HTR-8/SVneo (cell line): ENCODE data around the gene GABRR2.
A peak's percentile ranks its signal among the peaks of the same experiment; 100 is the strongest.
"Not testable (repeated sequence)": the region's sequence is repeated elsewhere in the genome, so short reads cannot be mapped to it uniquely, and the experiment has no call there.

Experiments used
- DNase-seq: peaks from one replicate; pipeline ENCODE4 v3.0.0; 2011; ENCODE audit warnings: low spot score, mixed read lengths; ENCODE audit not compliant: insufficient read length
- FAIRE-seq: peaks from 2 replicates; lab custom pipeline; 2011; peaks lifted over from hg19 to GRCh38; lab: Jason Lieb, UNC

GABRR2 gene

GRCh38 chr6:89297695-89298351 lies 17.3 kb downstream of the GABRR2 start:
- peak; percentile 42 for FAIRE-seq

GRCh38 chr6:89295981-89296380 lies 19.1 kb downstream of the GABRR2 start:
- FAIRE-seq (no peak), DNase-seq (no peak)

More at GRCh38 chr6:89297695-89298351, 17.3 kb downstream of the GABRR2 start:
- DNase-seq: peak; percentile 78

- not testable (repeated sequence) for DNase-seq, FAIRE-seq
Observed at GRCh38 chr6:89295116-89295515, 20.0 kb downstream of the GABRR2 start.

GRCh38 chr6:89291256-89291819 lies 23.8 kb downstream of the GABRR2 start:
- DNase-seq: no peak

GRCh38 chr6:89290401-89291155 lies 24.5 kb downstream of the GABRR2 start:
- FAIRE-seq (no peak), DNase-seq (no peak)

More at GRCh38 chr6:89291256-89291819, 23.8 kb downstream of the GABRR2 start:
- FAIRE-seq: no peak

- FAIRE-seq: no peak
- DNase-seq: no peak
Observed at GRCh38 chr6:89289710-89290109, 25.4 kb downstream of the GABRR2 start.

GRCh38 chr6:89287351-89288028 lies 27.6 kb downstream of the GABRR2 start:
- FAIRE-seq: no peak

GRCh38 chr6:89286516-89286915 lies 28.6 kb downstream of the GABRR2 start:
- no peak for DNase-seq
- no peak for FAIRE-seq

More at GRCh38 chr6:89287351-89288028, 27.6 kb downstream of the GABRR2 start:
- no peak for DNase-seq

GRCh38 chr6:89284963-89285735 lies 29.9 kb downstream of the GABRR2 start:
- FAIRE-seq (no peak), DNase-seq (no peak)

GRCh38 chr6:89284081-89284480 lies 31.0 kb downstream of the GABRR2 start:
- no peak for DNase-seq
- FAIRE-seq: peak; percentile 4

GRCh38 chr6:89282749-89283148 lies 32.4 kb downstream of the GABRR2 start:
- no peak for DNase-seq
- no peak for FAIRE-seq

GRCh38 chr6:89281779-89282246 lies 33.3 kb downstream of the GABRR2 start:
- FAIRE-seq: peak; percentile 86
- peak; percentile 32 for DNase-seq

GRCh38 chr6:89278956-89279355 lies 36.1 kb downstream of the GABRR2 start:
- DNase-seq (no peak), FAIRE-seq (no peak)

- DNase-seq (no peak), FAIRE-seq (no peak)
Observed at GRCh38 chr6:89275900-89276299, 39.2 kb downstream of the GABRR2 start.

- FAIRE-seq (no peak), DNase-seq (no peak)
Observed at GRCh38 chr6:89273816-89274215, 41.3 kb downstream of the GABRR2 start.

GRCh38 chr6:89272596-89272995 lies 42.5 kb downstream of the GABRR2 start:
- DNase-seq (no peak), FAIRE-seq (no peak)

GRCh38 chr6:89270951-89271721 lies 44.0 kb downstream of the GABRR2 start:
- DNase-seq (no peak), FAIRE-seq (no peak)

- FAIRE-seq (no peak), DNase-seq (no peak)
Observed at GRCh38 chr6:89269981-89270380, 45.1 kb downstream of the GABRR2 start.

GRCh38 chr6:89269252-89269651 lies 45.8 kb downstream of the GABRR2 start:
- DNase-seq (no peak), FAIRE-seq (no peak)
